Loucy (cell line): ENCODE results near the gene SMAD7.

ENCODE experiments used
- EZH2phosphoT487 ChIP-seq: fragments of 200-600 bp; IDR thresholded peaks from 2 replicates; pipeline ENCODE4 v1.6.1; 2018; ENCODE audit warnings: antibody characterized with exemption, mild to moderate bottlenecking, moderate library complexity, borderline replicate concordance
- TF ChIP-seq, protein P1 (sequence below): fragments of 200-600 bp; sonication (generic); conservative IDR thresholded peaks from 2 replicates; pipeline ENCODE4 v1.5.1; 2014; ENCODE audit warnings: mild to moderate bottlenecking, antibody characterized with exemption, low read length

DNA sequence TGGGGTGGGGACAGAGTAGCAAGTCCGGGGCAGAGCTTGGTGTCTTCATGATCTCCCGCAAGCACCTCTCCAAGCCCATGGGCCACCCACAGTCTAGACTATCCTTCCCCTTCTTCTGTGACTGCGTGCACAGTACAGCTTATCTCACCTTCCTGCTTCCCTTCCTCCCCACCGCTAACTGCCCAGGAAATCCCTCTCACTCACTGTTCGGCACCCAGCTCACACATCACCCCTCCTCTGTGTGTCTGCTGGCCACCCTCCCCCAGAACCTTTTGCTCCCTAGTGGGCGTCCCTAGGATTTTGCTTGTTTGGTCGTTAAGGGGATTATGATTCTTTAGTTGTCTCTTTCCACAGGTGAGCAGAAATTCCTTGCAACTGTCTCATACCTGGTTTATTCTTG lies 31.5 kb upstream of the SMAD7 start:
- TF ChIP-seq, protein P1, sequence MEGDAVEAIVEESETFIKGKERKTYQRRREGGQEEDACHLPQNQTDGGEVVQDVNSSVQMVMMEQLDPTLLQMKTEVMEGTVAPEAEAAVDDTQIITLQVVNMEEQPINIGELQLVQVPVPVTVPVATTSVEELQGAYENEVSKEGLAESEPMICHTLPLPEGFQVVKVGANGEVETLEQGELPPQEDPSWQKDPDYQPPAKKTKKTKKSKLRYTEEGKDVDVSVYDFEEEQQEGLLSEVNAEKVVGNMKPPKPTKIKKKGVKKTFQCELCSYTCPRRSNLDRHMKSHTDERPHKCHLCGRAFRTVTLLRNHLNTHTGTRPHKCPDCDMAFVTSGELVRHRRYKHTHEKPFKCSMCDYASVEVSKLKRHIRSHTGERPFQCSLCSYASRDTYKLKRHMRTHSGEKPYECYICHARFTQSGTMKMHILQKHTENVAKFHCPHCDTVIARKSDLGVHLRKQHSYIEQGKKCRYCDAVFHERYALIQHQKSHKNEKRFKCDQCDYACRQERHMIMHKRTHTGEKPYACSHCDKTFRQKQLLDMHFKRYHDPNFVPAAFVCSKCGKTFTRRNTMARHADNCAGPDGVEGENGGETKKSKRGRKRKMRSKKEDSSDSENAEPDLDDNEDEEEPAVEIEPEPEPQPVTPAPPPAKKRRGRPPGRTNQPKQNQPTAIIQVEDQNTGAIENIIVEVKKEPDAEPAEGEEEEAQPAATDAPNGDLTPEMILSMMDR = no peak
- no peak for TF ChIP-seq EZH2phosphoT487
